Fibroblast of villous mesenchyme (primary cell): ENCODE results near the gene NSUN7. TPM values are rescaled to one million over a fixed set of nuclear protein-coding genes. Genes with fewer than 3 reads are reported as not detected.

Experiments used
- DNase-seq: peaks from one replicate; pipeline ENCODE4 v3.0.0-alpha.2; 2010; ENCODE audit warnings: low read depth
- H3K4me3 ChIP-seq: 2 replicates; pipeline ENCODE4 v1.5.1; 2011; ENCODE audit warnings: low read depth, mild to moderate bottlenecking, low read length
- CTCF ChIP-seq: IDR thresholded peaks from 2 replicates; pipeline ENCODE4 v1.5.1; 2012; ENCODE audit warnings: low read depth, mild to moderate bottlenecking, low read length; ENCODE audit not compliant: insufficient read depth
- total RNA-seq: library from RNA; depleted of rRNA; stranded (reverse); fragments of >200 nt; gene quantifications from 2 replicates; pipeline ENCODE4 v1.2.3, GENCODE V29; 2012

Gene NSUN7
- total RNA-seq, 1 donor: 0.86 TPM

- no peak for DNase-seq
- no peak overlapping the region for H3K4me3 ChIP-seq
- peak; percentile 13 for TF ChIP-seq CTCF
These were observed 93.9 kb downstream of the NSUN7 start for GRCh38 chr4:40843696-40844095.

- DNase-seq: no peak
- no peak for TF ChIP-seq CTCF
- H3K4me3 ChIP-seq: no peak overlapping the region
These were observed 94.5 kb downstream of the NSUN7 start for GRCh38 chr4:40844261-40844660.

- DNase-seq: no peak
- H3K4me3 ChIP-seq: no peak overlapping the region
- no peak for TF ChIP-seq CTCF
These were observed 95.5 kb downstream of the NSUN7 start for GRCh38 chr4:40845154-40845835.

GRCh38 chr4:40846532-40846931, 96.8 kb downstream of the NSUN7 start:
- no peak overlapping the region for H3K4me3 ChIP-seq
- TF ChIP-seq CTCF: no peak
- DNase-seq: no peak

- DNase-seq: no peak
- TF ChIP-seq CTCF: no peak
- H3K4me3 ChIP-seq: no peak overlapping the region
These were observed 98.5 kb downstream of the NSUN7 start for GRCh38 chr4:40848251-40848650.

- TF ChIP-seq CTCF: no peak
- H3K4me3 ChIP-seq: no peak overlapping the region
- DNase-seq: no peak
These were observed 99.2 kb downstream of the NSUN7 start for GRCh38 chr4:40848940-40849339.

- DNase-seq: peak; percentile 20
These were observed 100.7 kb downstream of the NSUN7 start for GRCh38 chr4:40850496-40850895.

More at GRCh38 chr4:40850496-40850895, 100.7 kb downstream of the NSUN7 start:
- H3K4me3 ChIP-seq: no peak overlapping the region
- TF ChIP-seq CTCF: no peak
